ENCODE measurements around the gene MAN1C1. TPM values are rescaled to one million over a fixed set of nuclear protein-coding genes. Genes with fewer than 3 reads are reported as not detected.

MAN1C1 gene
- total RNA-seq, 1 experiment from 2014 or later = 1.5 TPM

DNA sequence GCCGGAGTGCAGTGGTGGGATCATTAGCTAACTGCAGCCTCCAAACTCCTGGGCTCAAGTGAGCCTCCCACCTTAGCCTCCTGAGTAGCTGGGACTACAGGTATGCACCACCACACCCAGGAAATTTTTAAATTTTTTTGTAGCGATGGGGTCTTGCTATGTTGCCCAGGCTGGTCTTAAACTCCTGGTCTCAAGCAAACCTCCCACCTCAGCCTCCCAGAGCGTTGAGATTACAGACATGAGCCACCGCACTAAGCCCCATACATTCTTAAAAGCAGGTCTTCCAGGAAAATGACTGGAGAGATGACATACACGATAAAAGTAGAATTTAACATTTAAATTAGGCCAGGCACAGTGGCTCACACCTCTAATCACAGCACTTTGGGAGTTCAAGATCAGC, 216.6 kb downstream of the MAN1C1 start:
- CTCF ChIA-PET = no interaction called here
- in situ Hi-C loops (cut with HindIII; ENCODE audit: low pct_unique_long_range_greater_than_20kb, low sequenced_read_pairs) = no loop called here

More for the DNA sequence above, 216.6 kb downstream of the MAN1C1 start:
- Histone ChIP-seq H3K4me1 (ENCODE audit: control insufficient read depth, insufficient read depth, low read length) (peaks cover 5% of the 10 kb centered on the region; the same call in 1 of the 2 replicates), H3K36me3 (ENCODE audit: control insufficient read depth, insufficient read depth, low read length) (peaks cover 39% of the 10 kb centered on the region), H3K27me3 (ENCODE audit: control insufficient read depth, insufficient read depth, low read length) (no peaks in the 10 kb centered on the region), H3K27ac (ENCODE audit: low read length) (no peak overlapping the region), H3K4me3 (ENCODE audit: low read depth in 2 of 2, low read length in 2 of 2) (no peak overlapping the region), H3K9me3 (ENCODE audit: control insufficient read depth, insufficient read depth, low read depth, low read length) (no peaks in the 10 kb centered on the region)
- no peak for ATAC-seq
- no TSS peak for BruUV-seq (replicated peaks)
- POLR2A ChIA-PET = no interaction called here
- DNase-seq (ENCODE audit: low read depth, low spot score) = no peak
- TF ChIP-seq, protein P1, sequence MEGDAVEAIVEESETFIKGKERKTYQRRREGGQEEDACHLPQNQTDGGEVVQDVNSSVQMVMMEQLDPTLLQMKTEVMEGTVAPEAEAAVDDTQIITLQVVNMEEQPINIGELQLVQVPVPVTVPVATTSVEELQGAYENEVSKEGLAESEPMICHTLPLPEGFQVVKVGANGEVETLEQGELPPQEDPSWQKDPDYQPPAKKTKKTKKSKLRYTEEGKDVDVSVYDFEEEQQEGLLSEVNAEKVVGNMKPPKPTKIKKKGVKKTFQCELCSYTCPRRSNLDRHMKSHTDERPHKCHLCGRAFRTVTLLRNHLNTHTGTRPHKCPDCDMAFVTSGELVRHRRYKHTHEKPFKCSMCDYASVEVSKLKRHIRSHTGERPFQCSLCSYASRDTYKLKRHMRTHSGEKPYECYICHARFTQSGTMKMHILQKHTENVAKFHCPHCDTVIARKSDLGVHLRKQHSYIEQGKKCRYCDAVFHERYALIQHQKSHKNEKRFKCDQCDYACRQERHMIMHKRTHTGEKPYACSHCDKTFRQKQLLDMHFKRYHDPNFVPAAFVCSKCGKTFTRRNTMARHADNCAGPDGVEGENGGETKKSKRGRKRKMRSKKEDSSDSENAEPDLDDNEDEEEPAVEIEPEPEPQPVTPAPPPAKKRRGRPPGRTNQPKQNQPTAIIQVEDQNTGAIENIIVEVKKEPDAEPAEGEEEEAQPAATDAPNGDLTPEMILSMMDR (IDR thresholded peaks at IDR 0.05) = no peak
- no peak for TF ChIP-seq TCF7L2 (IDR thresholded peaks at IDR 0.05; ENCODE audit: low read depth, low read length)
- TF ChIP-seq POLR2AphosphoS5 (IDR thresholded peaks at IDR 0.05; ENCODE audit: low read depth, low read length) = no peak
- TF ChIP-seq, protein P2, sequence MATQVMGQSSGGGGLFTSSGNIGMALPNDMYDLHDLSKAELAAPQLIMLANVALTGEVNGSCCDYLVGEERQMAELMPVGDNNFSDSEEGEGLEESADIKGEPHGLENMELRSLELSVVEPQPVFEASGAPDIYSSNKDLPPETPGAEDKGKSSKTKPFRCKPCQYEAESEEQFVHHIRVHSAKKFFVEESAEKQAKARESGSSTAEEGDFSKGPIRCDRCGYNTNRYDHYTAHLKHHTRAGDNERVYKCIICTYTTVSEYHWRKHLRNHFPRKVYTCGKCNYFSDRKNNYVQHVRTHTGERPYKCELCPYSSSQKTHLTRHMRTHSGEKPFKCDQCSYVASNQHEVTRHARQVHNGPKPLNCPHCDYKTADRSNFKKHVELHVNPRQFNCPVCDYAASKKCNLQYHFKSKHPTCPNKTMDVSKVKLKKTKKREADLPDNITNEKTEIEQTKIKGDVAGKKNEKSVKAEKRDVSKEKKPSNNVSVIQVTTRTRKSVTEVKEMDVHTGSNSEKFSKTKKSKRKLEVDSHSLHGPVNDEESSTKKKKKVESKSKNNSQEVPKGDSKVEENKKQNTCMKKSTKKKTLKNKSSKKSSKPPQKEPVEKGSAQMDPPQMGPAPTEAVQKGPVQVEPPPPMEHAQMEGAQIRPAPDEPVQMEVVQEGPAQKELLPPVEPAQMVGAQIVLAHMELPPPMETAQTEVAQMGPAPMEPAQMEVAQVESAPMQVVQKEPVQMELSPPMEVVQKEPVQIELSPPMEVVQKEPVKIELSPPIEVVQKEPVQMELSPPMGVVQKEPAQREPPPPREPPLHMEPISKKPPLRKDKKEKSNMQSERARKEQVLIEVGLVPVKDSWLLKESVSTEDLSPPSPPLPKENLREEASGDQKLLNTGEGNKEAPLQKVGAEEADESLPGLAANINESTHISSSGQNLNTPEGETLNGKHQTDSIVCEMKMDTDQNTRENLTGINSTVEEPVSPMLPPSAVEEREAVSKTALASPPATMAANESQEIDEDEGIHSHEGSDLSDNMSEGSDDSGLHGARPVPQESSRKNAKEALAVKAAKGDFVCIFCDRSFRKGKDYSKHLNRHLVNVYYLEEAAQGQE (IDR thresholded peaks at IDR 0.05; ENCODE audit: insufficient read depth in 1 of 2, low read depth in 2 of 2, low read length in 1 of 2) = no peak
- TF ChIP-seq SIN3A (IDR thresholded peaks at IDR 0.05; ENCODE audit: borderline replicate concordance, insufficient read depth, low read depth, low read length) = no peak
- intact Hi-C loops (cut with micrococcal nuclease; ENCODE audit: unreplicated experiment) = loop anchor here (10.0 kb wide), 1 partner anchor 162 kb away; the partner anchor contains the start of gene PAFAH2

Other genes starting within 250 kb of the MAN1C1 start
- not detected for gene RHCE, start 196.0 kb upstream of the MAN1C1 start, total RNA-seq (2021; ENCODE audit: unreplicated experiment)
- gene MACO1, start 185.9 kb upstream of the MAN1C1 start, total RNA-seq (2021; ENCODE audit: unreplicated experiment) = 16.5 TPM
- 23.1 TPM for gene LDLRAP1, start 73.2 kb upstream of the MAN1C1 start, total RNA-seq (2021; ENCODE audit: unreplicated experiment)
- 57.2 TPM for gene SELENON, start 183.4 kb downstream of the MAN1C1 start, total RNA-seq (2021; ENCODE audit: unreplicated experiment)
- 68.5 TPM for gene MTFR1L, start 203.2 kb downstream of the MAN1C1 start, total RNA-seq (2021; ENCODE audit: unreplicated experiment)
- gene AUNIP, start 242.7 kb downstream of the MAN1C1 start, total RNA-seq (2021; ENCODE audit: unreplicated experiment) = 12.2 TPM